ENCODE measurements around the gene SCAF8. TPM values are rescaled to one million over a fixed set of nuclear protein-coding genes. Genes with fewer than 3 reads are reported as not detected.

The SCAF8 gene
- total and polyA plus RNA-seq, 2 of the 4 experiments (the other 2 are of a cell fraction), result 16.1 to 23.5 TPM

DNA sequence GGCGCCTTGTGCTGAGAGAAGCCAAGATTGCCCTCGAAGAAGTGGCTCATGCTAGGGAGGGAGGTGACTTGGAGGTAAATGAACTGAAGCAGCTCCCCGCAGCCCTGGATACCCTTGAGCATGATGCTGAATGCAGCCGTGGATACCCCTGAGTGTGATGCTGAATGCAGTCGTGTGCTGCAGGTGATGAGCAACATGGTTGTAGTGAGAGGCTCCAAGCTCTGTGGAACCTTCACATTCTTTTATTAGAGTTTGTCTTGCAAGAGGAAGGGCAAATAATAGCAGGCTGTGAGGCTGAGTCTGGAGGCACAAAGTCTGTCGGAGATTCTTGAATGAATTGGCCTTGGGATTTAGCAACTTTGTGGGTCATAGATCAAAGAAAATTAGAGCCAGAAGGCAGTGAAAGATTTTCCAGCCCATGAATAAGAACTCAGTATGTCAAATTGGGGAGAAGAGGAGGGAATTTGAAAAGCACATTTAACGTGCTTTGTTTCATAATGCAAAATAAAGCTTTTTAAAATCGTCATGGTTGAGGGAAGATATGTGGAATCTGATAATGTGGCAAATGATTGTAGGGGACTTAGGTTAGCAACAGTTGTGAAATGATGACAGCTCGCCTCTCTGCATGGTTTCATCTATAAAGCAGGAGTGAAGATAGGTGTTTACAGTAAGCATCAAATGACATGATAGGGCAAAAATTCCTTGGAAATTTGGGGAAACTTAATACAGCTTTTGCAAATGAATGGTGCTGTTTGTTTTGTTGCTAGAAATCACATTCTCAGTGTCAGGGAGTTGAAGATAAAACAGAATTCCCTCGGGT, 141.8 kb downstream of the SCAF8 start:
- Histone ChIP-seq H3K4me3 (ENCODE audit: insufficient read depth, low read depth, low read length) (no peak overlapping the region), H3K4me2 (ENCODE audit: low read depth, low read length) (no peak overlapping the region), H3K23ac (ENCODE audit: low read depth, low read length) (no peak overlapping the region), H2BK20ac (ENCODE audit: low read depth, low read length) (no peak overlapping the region), H2AK5ac (ENCODE audit: low read depth, low read length) (no peak overlapping the region), H4K91ac (ENCODE audit: insufficient read depth, low read depth, low read length) (no peak overlapping the region), H3K9ac (ENCODE audit: low read depth, low read length) (no peak overlapping the region), H2BK15ac (ENCODE audit: low read depth, low read length) (no peak overlapping the region), H3K4ac (ENCODE audit: low read depth, low read length) (no peak overlapping the region), H3K27me3 (ENCODE audit: control insufficient read depth, insufficient read depth, low read length) (no peaks in the 10 kb centered on the region), H2AFZ (replicated peaks; ENCODE audit: low read length, poor library complexity) (no peak overlapping the region), H2AK9ac (replicated peaks; ENCODE audit: low read depth, low read length, poor library complexity) (no peak overlapping the region), H3K18ac (ENCODE audit: low read depth, low read length) (no peak overlapping the region), H3K36me3 (ENCODE audit: control insufficient read depth, insufficient read depth, low read length) (no peaks in the 10 kb centered on the region), H3K27ac (ENCODE audit: insufficient read depth, low read length) (no peak overlapping the region), H4K8ac (ENCODE audit: low read depth in 2 of 2, low read length in 2 of 2) (no peak overlapping the region), H4K20me1 (ENCODE audit: insufficient read depth, low read length) (peaks cover 11% of the 10 kb centered on the region; the same call in 1 of the 2 replicates), H3K79me1 (ENCODE audit: low read depth in 1 of 2, low read length in 2 of 2) (peaks cover 12 to 44% of the 10 kb centered on the region in 2 experiments), H3K56ac (ENCODE audit: extremely low read depth, insufficient read depth, low read length) (no peak overlapping the region), H4K5ac (ENCODE audit: low read depth, low read length) (no peak overlapping the region), H3K9me1 (ENCODE audit: insufficient read depth, low read length) (peaks cover 13% of the 10 kb centered on the region), H2BK5ac (ENCODE audit: low read depth, low read length, poor library complexity, severe bottlenecking) (no peak overlapping the region), H3K9me3 (ENCODE audit: control insufficient read depth, insufficient read depth, low read length) (no peaks in the 10 kb centered on the region), H3K14ac (replicated peaks; ENCODE audit: low read depth, low read length) (no peak overlapping the region), H2BK120ac (ENCODE audit: low read depth, low read length) (no peak overlapping the region), H3K4me1 (ENCODE audit: control insufficient read depth, insufficient read depth, low read length) (peaks cover 6% of the 10 kb centered on the region)
- POLR2A ChIA-PET (ENCODE audit: unreplicated experiment), result no interaction called here
- intact Hi-C loops (cut with micrococcal nuclease) (loop anchor here (5.0 kb wide), 1 partner anchor 437 kb away; the partner anchor contains the start of gene TFB1M), dilution Hi-C loops (cut with HindIII; ENCODE audit: low sequenced_read_pairs, unreplicated experiment) (no loop called here), in situ Hi-C loops (cut with MboI; ENCODE audit: low sequenced_read_pairs) (no loop called here)
- no TSS peak for BruUV-seq (replicated peaks)
- DNase-seq (no peak), ATAC-seq (ENCODE audit: low read depth) (no peak; the same call in none of the 2 replicates)
- 77% methylated on average over 4 of the region's 10 CpGs; no CpG with 5 or more reads in 1 of the 2 experiments for WGBS, 2 experiments (ENCODE audit: extremely low coverage in 2 of 2, insufficient read length in 1 of 2)
- TF ChIP-seq MAFK (IDR thresholded peaks at IDR 0.05; ENCODE audit: low read depth, low read length), result no peak
- TF ChIP-seq, protein P1, sequence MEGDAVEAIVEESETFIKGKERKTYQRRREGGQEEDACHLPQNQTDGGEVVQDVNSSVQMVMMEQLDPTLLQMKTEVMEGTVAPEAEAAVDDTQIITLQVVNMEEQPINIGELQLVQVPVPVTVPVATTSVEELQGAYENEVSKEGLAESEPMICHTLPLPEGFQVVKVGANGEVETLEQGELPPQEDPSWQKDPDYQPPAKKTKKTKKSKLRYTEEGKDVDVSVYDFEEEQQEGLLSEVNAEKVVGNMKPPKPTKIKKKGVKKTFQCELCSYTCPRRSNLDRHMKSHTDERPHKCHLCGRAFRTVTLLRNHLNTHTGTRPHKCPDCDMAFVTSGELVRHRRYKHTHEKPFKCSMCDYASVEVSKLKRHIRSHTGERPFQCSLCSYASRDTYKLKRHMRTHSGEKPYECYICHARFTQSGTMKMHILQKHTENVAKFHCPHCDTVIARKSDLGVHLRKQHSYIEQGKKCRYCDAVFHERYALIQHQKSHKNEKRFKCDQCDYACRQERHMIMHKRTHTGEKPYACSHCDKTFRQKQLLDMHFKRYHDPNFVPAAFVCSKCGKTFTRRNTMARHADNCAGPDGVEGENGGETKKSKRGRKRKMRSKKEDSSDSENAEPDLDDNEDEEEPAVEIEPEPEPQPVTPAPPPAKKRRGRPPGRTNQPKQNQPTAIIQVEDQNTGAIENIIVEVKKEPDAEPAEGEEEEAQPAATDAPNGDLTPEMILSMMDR (conservative IDR thresholded peaks at IDR 0.05; ENCODE audit: low read depth, low read length), result no peak
- no peak for TF ChIP-seq MXI1 (IDR thresholded peaks at IDR 0.05; ENCODE audit: borderline replicate concordance, low read depth, low read length)
- no peak for TF ChIP-seq MAZ (IDR thresholded peaks at IDR 0.05; ENCODE audit: borderline replicate concordance, low read depth, low read length)
- no peak for TF ChIP-seq RFX5 (IDR thresholded peaks at IDR 0.05; ENCODE audit: low read depth, low read length)
- TF ChIP-seq RAD21 (IDR thresholded peaks at IDR 0.05; ENCODE audit: low read length), result no peak
- no peak for TF ChIP-seq CEBPB (IDR thresholded peaks at IDR 0.05; ENCODE audit: low read depth, low read length)
- TF ChIP-seq, protein P2, sequence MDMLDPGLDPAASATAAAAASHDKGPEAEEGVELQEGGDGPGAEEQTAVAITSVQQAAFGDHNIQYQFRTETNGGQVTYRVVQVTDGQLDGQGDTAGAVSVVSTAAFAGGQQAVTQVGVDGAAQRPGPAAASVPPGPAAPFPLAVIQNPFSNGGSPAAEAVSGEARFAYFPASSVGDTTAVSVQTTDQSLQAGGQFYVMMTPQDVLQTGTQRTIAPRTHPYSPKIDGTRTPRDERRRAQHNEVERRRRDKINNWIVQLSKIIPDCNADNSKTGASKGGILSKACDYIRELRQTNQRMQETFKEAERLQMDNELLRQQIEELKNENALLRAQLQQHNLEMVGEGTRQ (IDR thresholded peaks at IDR 0.05; ENCODE audit: low read depth, low read length), result no peak
- CTCF ChIA-PET, result no interaction called here
